ENCODE results near the gene TAF4. TPM values are rescaled to one million over a fixed set of nuclear protein-coding genes. Genes with fewer than 3 reads are reported as not detected.

TAF4 gene
- total and polyA plus RNA-seq, 2 donors (not counting 3 experiments of a cell fraction or from before 2014, with no cell fraction given), result 6.1 to 19.5 TPM

DNA sequence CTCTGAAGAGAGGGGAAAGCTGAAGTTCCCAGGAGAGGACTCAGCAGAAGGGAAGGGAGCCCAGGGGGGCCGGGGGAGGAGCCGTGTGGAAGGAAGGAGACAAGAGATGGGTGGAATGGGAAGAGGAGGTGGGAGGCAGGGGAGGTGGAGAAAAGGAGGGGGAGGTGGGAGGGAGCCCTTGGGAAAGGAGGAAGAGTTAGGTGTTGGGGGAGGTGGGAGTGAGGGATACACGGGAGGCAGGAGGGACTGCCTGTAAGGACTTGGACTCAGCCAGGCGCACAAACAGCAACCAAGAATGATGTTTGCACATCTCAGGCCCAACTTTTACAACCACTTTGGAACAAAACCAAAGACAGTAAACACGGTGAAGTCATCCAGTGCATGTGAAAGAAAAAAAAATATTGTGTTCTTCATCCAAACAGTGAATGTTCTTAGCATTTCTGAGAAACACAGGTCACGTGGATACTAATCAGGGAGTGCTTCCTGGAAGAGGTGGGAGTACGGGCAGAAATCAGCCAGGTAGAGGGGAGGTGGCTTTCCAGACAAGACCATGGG is 39.2 kb upstream of the TAF4 start:
- H3K27me3 ChIP-seq (ENCODE audit: control insufficient read depth in 2 of 2, insufficient read depth in 2 of 2, low read length in 2 of 2), result no peaks in the 10 kb centered on the region
- no peaks in the 10 kb centered on the region for H4K20me1 ChIP-seq (replicated peaks; ENCODE audit: control insufficient read depth, extremely low read depth, insufficient read depth, low read length)
- H3K4me3 ChIP-seq (replicated peaks in 1 of 3; ENCODE audit: insufficient read depth in 1 of 3, low read depth in 1 of 3, low read length in 3 of 3), result no peak overlapping the region
- ChIA-PET CTCF (no interaction called here), POLR2A (no interaction called here)
- no TSS peak for BruUV-seq (replicated peaks)
- intact Hi-C loops (cut with micrococcal nuclease) (no loop called here), dilution Hi-C loops (cut with MboI; ENCODE audit: extremely low pct_ligation_motif_present, low sequenced_read_pairs) (no loop called here)
- no peaks in the 10 kb centered on the region for H3K4me1 ChIP-seq (ENCODE audit: control insufficient read depth, extremely low read depth, insufficient read depth, low read length)
- no peaks in the 10 kb centered on the region for H3K36me3 ChIP-seq (ENCODE audit: control insufficient read depth in 2 of 2, extremely low read depth in 1 of 2, insufficient read depth in 2 of 2, low read length in 2 of 2)
- H2AFZ ChIP-seq (ENCODE audit: low read depth, low read length), result no peak overlapping the region
- no peak overlapping the region for H3K27ac ChIP-seq (ENCODE audit: insufficient read depth, low read depth, low read length)
- no peak for TF ChIP-seq FOS (IDR thresholded peaks at IDR 0.05; ENCODE audit: borderline replicate concordance, insufficient read depth, low read length)
- TF ChIP-seq MYC (IDR thresholded peaks at IDR 0.05; ENCODE audit: low read depth, low read length), result no peak
- no peak for TF ChIP-seq POLR2A (IDR thresholded peaks at IDR 0.05; ENCODE audit: low read depth, low read length)
- no peak for TF ChIP-seq GATA2 (IDR thresholded peaks at IDR 0.05; ENCODE audit: insufficient read depth, insufficient read length, low read depth, low read length)
- TF ChIP-seq POLR2AphosphoS5 (IDR thresholded peaks at IDR 0.05; ENCODE audit: insufficient read depth, low read depth, low read length), result no peak
- TF ChIP-seq, protein P1, sequence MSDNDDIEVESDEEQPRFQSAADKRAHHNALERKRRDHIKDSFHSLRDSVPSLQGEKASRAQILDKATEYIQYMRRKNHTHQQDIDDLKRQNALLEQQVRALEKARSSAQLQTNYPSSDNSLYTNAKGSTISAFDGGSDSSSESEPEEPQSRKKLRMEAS (IDR thresholded peaks at IDR 0.05; ENCODE audit: insufficient read depth, insufficient read length), result no peak
- TF ChIP-seq JUN (IDR thresholded peaks at IDR 0.05; ENCODE audit: borderline replicate concordance, insufficient read depth, insufficient read length, low read depth), result no peak
- TF ChIP-seq, protein P2, sequence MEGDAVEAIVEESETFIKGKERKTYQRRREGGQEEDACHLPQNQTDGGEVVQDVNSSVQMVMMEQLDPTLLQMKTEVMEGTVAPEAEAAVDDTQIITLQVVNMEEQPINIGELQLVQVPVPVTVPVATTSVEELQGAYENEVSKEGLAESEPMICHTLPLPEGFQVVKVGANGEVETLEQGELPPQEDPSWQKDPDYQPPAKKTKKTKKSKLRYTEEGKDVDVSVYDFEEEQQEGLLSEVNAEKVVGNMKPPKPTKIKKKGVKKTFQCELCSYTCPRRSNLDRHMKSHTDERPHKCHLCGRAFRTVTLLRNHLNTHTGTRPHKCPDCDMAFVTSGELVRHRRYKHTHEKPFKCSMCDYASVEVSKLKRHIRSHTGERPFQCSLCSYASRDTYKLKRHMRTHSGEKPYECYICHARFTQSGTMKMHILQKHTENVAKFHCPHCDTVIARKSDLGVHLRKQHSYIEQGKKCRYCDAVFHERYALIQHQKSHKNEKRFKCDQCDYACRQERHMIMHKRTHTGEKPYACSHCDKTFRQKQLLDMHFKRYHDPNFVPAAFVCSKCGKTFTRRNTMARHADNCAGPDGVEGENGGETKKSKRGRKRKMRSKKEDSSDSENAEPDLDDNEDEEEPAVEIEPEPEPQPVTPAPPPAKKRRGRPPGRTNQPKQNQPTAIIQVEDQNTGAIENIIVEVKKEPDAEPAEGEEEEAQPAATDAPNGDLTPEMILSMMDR (IDR thresholded peaks at IDR 0.05; ENCODE audit: extremely low read depth in 1 of 2, insufficient read depth in 1 of 2, low read depth in 1 of 2, low read length in 2 of 2), result no peak
- no peak for TF ChIP-seq EZH2 (IDR thresholded peaks at IDR 0.05; ENCODE audit: borderline replicate concordance, low read depth, low read length, severe bottlenecking)
- no peaks in the 10 kb centered on the region for H3K9me1 ChIP-seq (replicated peaks; ENCODE audit: control insufficient read depth, extremely low read depth, insufficient read depth, low read length)
- DNase-seq (ENCODE audit: low read depth, low spot score) (no peak), FAIRE-seq (no peak)
- H3K79me2 ChIP-seq (ENCODE audit: control insufficient read depth, insufficient read depth, low read length), result no peaks in the 10 kb centered on the region
- H3K4me2 ChIP-seq (ENCODE audit: insufficient read depth, low read length), result no peak overlapping the region
- peaks cover 8% of the 10 kb centered on the region for H3K9me3 ChIP-seq (replicated peaks; ENCODE audit: control insufficient read depth, insufficient read depth, low read length)
- H3K9ac ChIP-seq (replicated peaks; ENCODE audit: extremely low read depth, insufficient read depth, low read length), result no peak overlapping the region

Measured in endothelial cell of umbilical vein (primary cell).